HEK293T (cell line): Measurements from ENCODE around the gene ZNF548.

Source experiments
- ARNT ChIP-seq: fragments of 450-650 bp; IDR thresholded peaks from 2 replicates; pipeline ENCODE4 v1.6.1; 2017; ENCODE audit warnings: mild to moderate bottlenecking
- BHLHE40 ChIP-seq: fragments of 450-650 bp; IDR thresholded peaks from 2 replicates; pipeline ENCODE4 v1.6.1; 2016; ENCODE audit warnings: mild to moderate bottlenecking, moderate library complexity, borderline replicate concordance
- ELF4 ChIP-seq: fragments of 450-650 bp; IDR thresholded peaks from 2 replicates; pipeline ENCODE4 v1.6.1; 2017; ENCODE audit warnings: antibody characterized with exemption
- FOXA1 ChIP-seq: fragments of 450-650 bp; IDR thresholded peaks from 2 replicates; pipeline ENCODE4 v1.6.1; 2016; ENCODE audit warnings: mild to moderate bottlenecking
- FOXK2 ChIP-seq: fragments of 450-650 bp; IDR thresholded peaks from 2 replicates; pipeline ENCODE4 v1.6.1; 2016; ENCODE audit warnings: mild to moderate bottlenecking
- FOXM1 ChIP-seq: fragments of 450-650 bp; IDR thresholded peaks from 2 replicates; pipeline ENCODE4 v1.6.1; 2017; ENCODE audit warnings: mild to moderate bottlenecking, borderline replicate concordance
- HDGF ChIP-seq: fragments of 450-650 bp; IDR thresholded peaks from 2 replicates; pipeline ENCODE4 v1.6.1; 2017; ENCODE audit warnings: antibody characterized with exemption, borderline replicate concordance
- L3MBTL2 ChIP-seq: fragments of 450-650 bp; conservative IDR thresholded peaks from 2 replicates; pipeline ENCODE4 v1.6.1; 2016; ENCODE audit warnings: mild to moderate bottlenecking
- LEF1 ChIP-seq: fragments of 450-650 bp; IDR thresholded peaks from 2 replicates; pipeline ENCODE4 v1.6.1; 2017; ENCODE audit warnings: mild to moderate bottlenecking, borderline replicate concordance
- SP1 ChIP-seq: fragments of 450-650 bp; IDR thresholded peaks from 2 replicates; pipeline ENCODE4 v1.6.1; 2017
- SUZ12 ChIP-seq: fragments of 450-650 bp; IDR thresholded peaks from 2 replicates; pipeline ENCODE4 v1.6.1; 2016; ENCODE audit warnings: mild to moderate bottlenecking
- TARDBP ChIP-seq: fragments of 450-650 bp; IDR thresholded peaks from 2 replicates; pipeline ENCODE4 v1.6.1; 2016
- ZNF384 ChIP-seq: fragments of 450-650 bp; IDR thresholded peaks from 2 replicates; pipeline ENCODE4 v1.6.1; 2016
- TF ChIP-seq, protein P1 (sequence below): fragments of 450-650 bp; IDR thresholded peaks from 2 replicates; pipeline ENCODE4 v1.6.1; 2016

GRCh38 chr19:57437931-57438330 lies 48.3 kb downstream of the ZNF548 start:
- TF ChIP-seq SUZ12 (no peak), L3MBTL2 (no peak), SP1 (no peak), FOXA1 (no peak), HDGF (no peak), BHLHE40 (no peak), FOXM1 (no peak), FOXK2 (no peak), ARNT (no peak), ZNF384 (no peak), TARDBP (no peak), LEF1 (no peak), ELF4 (no peak)
- TF ChIP-seq, protein P1, sequence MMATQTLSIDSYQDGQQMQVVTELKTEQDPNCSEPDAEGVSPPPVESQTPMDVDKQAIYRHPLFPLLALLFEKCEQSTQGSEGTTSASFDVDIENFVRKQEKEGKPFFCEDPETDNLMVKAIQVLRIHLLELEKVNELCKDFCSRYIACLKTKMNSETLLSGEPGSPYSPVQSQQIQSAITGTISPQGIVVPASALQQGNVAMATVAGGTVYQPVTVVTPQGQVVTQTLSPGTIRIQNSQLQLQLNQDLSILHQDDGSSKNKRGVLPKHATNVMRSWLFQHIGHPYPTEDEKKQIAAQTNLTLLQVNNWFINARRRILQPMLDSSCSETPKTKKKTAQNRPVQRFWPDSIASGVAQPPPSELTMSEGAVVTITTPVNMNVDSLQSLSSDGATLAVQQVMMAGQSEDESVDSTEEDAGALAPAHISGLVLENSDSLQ: no peak
